Thyroid gland (tissue), 4 donors: ENCODE results near the gene ROBO2.

ENCODE experiments used
- POLR2A ChIP-seq, 2 donors: fragments of 450-650 bp; IDR thresholded peaks; one replicate each; pipeline ENCODE4 v1.6.1; 2017; ENCODE audit warnings: antibody characterized with exemption in 2 of 2, mild to moderate bottlenecking in 2 of 2, moderate library complexity in 1 of 2
- TF ChIP-seq, protein P1 (sequence below), 6 experiments: fragments of 200-600 bp in 3 of 6; fragments of 450-650 bp in 3 of 6; sonication (generic) in 3 of 6; IDR thresholded peaks; one replicate each; pipeline ENCODE4 v1.5.1; 2016 to 2019; ENCODE audit warnings: antibody characterized with exemption in 6 of 6, mild to moderate bottlenecking in 2 of 6, inconsistent platforms in 1 of 6, moderate library complexity in 1 of 6

DNA sequence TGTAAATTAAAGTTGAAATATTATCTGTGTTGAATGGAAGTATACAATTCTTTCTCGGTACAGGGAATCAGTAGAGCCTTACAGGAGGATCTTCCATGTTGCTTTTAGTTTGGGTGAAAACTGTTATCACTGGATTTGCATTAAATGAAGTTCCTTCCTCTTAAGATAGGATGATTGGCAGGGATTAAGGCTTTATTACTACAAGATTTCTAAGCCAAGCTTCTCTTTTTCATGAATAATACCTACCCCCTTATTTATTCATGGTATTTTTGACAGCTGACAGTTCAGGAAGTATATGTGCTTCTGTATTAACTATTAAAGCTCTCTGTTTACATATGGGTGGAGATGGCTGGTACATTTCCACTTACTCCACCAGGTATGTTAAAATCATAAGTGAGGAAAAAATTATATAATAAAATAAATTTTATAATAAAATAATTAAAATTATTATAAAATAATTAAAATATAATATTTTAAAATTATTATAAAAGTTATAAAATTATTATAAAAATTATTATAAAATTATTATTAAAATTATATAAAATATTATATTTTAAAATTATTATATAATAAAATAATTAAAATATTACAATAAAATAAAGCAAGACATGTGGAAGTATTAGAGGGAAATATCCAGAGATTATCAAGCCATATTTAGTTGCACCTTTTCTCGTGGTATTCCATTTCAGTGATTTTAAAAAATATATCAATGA, 332.9 kb downstream of the ROBO2 start:
- TF ChIP-seq, protein P1, sequence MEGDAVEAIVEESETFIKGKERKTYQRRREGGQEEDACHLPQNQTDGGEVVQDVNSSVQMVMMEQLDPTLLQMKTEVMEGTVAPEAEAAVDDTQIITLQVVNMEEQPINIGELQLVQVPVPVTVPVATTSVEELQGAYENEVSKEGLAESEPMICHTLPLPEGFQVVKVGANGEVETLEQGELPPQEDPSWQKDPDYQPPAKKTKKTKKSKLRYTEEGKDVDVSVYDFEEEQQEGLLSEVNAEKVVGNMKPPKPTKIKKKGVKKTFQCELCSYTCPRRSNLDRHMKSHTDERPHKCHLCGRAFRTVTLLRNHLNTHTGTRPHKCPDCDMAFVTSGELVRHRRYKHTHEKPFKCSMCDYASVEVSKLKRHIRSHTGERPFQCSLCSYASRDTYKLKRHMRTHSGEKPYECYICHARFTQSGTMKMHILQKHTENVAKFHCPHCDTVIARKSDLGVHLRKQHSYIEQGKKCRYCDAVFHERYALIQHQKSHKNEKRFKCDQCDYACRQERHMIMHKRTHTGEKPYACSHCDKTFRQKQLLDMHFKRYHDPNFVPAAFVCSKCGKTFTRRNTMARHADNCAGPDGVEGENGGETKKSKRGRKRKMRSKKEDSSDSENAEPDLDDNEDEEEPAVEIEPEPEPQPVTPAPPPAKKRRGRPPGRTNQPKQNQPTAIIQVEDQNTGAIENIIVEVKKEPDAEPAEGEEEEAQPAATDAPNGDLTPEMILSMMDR (IDR thresholded peaks at IDR 0.05): no peak
- TF ChIP-seq POLR2A (IDR thresholded peaks at IDR 0.05): no peak
